ENCODE data around the gene PSMB10.

PSMB10 gene

DNA sequence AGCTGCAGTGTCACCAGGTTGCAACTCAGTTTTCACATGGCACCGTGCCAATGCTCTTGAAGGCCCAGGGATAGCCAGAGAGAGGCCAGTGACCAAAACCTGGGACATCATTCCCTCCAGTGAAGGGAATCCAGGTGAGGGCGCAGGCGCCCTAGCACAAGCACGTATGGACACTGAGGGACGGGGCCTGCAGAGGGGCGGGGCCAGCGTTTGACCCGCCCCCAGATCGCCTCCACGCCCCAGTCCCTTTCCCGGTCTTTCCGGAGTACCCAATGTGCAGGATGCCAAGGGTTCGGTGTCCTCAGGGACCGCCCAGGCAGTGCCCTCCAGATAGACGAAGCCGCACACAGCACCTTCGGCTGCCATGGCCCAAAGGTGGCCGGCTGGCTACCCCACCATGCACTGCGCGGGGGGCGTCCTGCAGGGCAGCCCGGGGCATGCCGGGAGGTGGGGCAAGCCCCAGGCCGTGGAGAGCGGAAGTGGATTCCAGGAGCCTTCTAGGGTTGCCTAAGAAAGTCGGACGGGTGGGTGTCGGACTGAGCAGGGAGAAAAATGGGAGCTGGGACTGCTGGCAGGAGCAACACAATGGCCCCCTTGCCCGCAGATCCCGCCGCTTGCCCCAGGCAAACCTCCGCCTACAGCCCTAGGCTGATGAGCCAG lies 27.1 kb upstream of the PSMB10 start:
- DNase-seq: no peak

DNA sequence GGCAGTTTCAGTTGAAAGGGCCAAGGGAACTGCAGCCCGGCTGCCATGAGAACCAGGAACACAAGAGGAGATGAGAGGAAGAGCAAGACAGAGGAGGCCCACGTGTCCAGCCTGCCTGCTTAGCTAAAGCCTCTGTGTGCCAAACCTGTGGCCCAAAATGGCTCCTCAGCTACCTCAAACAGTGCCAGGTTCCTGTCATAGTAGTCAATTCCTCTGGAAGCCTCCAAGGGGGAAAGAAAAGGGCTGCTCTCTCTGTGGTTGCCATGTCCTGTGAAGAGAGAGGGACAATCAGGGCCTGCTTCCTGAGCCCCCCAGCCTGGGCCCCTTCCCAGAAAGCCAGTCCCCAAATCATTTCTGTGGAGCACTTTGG lies 26.6 kb upstream of the PSMB10 start:
- DNase-seq: no peak

DNA sequence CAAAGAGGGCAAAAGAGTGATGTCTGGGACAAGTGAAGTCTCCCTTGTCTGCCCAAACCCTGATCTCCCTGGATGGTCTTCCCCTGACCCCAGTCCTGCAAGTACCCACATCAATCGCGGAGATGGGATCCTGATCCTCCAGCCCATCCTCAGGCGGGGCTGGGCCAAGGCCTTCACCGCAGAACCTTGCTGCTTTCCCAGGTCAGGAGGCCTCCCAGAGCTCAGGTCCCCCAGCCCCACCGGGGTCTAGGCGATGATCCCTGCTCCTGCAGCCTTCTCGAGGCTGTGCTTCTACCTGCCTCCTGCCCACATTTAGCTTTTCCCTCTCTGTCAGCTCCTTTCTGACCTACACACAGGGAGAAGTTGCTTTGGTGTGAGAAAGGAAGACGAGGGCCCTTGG lies 25.5 kb upstream of the PSMB10 start:
- DNase-seq: no peak

DNA sequence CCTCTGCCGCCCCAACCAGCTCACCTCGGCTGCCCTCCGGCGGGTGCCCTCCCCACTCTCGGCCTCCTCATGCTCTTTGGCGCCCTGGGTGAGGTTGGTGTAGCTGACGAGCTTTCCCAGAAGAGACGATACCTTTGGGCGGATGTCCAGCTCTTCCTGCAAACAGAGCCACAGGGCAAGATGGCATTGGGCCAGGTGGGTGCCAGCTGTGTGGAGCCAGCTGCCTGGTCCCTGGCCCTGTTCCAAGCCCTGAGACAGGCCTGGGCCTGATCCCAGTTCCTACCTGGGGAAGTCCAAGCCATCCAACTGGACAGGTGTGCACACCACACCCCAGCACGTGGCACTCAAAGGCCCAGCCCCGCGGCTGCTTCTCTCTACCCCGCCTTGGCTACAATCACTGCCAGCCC lies 24.9 kb upstream of the PSMB10 start:
- DNase-seq: no peak

DNA sequence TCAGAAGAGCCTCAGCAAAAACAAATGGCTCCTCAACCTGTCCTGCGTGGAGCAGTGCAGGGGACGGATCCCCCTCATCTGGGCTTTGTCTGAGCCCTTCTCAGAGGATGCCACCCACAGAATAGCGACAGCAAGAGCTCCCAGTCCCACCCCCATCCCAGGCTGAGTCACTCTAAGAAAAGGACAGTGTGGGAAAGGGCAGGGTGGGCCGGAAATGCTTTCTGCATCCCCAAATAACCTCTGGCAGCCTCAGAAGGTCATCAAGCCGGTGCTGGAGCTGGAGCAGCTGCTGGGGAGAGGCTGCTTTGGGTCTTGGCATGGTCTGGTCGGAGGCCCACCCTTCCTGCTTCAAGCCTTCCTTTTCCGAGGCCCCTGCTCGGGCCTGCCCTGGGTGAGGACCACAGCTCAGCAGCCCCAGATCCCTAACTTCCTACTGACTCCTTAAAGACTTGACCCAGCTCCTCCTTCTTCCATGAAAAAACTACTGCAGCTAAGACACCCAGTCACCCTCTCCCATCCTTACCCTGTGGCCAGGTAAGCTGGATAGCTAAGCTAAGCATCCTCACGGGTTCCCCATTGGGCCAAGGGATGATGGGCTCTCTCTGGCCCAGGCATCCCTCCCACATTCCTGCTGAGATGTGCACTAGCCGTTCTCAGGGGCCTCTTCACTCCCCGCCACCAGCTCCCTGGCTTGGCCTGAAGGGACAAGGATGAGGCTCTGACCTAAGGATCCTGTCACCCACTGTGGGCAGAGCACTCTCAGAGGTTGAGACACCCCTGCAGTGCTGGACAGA lies 23.1 kb upstream of the PSMB10 start:
- no peak for DNase-seq

DNA sequence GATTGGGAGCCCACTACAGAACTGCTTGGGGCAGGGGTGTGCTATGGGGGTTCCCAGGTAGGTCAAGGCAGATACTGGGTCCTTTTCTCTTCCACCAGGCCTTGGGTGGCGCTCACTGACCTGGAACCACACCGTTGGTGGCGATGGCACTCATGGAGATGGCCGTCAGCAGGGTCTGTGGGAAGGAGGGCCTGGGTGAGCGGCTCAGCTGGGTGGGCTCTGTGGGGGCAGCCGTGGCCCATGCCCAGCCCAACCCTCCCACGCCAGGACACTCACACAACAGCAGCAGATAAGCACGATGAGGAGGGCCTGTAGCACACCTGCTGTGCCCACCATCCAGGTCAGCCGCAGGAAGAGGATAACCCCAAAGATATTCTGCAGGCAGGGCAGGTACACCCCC lies 21.0 kb upstream of the PSMB10 start:
- no peak for DNase-seq

DNA sequence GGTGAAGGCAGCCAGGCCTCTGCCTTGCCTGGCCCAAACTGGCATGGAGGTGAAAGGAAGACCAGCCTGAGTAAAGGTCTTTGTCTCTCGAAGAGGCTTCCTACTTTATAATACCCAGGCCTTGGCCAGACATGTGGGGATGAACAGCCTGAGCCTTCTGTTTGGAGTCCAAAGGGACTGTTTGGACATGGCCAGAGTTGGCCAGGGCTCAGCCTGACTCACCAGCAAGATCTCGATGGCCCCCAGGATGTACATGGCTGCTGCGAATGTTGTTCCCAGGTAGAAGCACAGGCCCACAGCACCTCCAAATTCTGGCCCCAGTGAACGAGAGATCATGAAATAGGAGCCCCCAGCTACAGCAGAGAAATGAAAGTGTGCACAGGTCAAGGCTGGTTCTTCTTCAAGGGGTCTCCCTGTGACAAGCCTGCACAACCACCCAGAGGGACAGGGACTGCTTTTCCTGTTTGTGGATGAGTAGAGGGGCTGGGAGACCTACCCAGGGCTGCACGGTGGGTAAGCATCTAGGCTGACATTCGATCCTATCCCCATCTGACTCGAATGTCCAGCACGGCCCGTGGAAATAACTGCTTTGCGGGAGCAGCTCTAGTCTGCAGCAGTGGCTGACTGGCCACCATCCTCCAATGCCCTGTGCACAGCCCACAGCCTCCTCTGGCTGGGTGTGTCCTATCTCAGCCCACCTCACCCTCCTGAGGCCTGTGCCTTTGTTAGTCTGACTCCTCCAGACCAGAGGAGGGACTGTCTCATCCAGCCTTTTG lies 18.0 kb upstream of the PSMB10 start:
- no peak for DNase-seq

DNA sequence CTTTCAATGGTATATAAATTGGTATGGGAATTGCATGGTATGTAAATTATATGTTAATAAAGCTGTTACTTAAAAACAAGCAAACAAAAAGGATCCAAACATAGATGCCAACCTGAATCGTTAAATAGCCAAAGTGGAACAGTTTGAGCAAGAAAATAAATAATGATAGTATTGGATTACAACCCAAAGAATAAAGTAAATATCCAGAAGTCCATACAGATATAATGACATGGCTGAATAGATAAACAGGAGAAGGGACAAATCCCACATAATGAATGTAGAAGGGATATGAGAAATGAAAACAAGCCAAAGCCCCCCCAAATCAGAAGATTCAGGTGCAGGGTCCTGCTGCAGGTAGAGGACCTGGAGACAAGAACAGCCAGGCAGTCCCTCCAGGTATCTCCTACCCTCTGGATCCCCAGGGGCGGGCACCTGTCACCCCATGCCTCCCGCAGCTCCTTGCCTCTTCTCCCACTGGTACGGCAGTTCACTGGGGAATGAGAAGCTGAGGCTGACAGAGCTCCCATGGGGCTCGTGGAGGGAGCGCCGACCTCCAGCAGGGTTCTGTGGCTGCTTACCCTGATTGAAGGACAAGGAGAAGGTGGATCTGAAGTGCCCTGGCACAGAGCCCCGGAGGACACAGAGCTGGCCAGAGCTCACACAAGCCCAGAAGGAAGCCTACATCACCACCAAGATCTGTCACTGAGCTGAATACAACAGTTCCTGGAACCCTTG lies 17.2 kb upstream of the PSMB10 start:
- no peak for DNase-seq

DNA sequence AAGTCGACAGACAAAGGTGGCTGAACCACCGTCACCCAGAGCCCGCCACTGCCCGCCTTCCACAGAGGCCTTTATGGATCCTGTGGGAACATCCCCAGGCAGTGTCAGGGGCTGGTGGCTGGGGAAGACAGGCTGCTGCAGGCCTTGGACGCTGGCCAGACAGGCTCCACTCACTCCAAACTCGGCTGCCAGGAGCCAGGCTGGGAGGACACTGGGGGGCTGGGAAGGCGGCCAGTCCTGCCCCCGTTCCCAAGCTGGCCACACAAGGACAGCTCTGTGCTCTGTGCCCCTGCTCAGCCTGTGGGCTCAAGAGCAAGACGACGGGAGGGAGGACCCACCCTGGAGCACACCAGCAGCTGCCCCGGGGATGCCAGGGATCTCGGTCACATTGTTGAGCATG lies 14.8 kb upstream of the PSMB10 start:
- DNase-seq: no peak

DNA sequence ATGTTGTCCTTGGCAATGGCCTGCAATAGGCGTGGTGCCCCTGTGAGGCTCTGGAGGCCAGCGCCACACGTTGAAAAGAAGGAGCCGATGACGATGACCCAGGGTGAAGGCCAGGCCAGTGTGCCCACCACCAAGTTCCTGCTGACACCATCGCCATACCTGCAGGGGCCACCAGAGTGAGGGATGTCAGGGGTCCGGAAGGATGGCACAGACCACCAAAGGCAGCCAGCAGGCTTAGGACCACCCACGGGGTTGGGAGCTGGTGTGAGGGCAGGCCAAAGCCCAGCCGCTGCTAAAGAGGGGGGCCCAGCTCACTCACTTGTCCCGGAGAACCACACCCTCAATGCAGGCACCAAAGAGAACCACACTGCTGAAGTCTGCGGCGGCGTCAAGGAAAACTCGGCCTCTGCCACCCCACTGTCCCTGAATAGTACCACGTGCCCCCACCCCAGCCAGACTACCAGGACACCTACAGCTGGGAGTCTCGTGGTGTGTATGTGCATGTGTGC lies 13.7 kb upstream of the PSMB10 start:
- DNase-seq: no peak

DNA sequence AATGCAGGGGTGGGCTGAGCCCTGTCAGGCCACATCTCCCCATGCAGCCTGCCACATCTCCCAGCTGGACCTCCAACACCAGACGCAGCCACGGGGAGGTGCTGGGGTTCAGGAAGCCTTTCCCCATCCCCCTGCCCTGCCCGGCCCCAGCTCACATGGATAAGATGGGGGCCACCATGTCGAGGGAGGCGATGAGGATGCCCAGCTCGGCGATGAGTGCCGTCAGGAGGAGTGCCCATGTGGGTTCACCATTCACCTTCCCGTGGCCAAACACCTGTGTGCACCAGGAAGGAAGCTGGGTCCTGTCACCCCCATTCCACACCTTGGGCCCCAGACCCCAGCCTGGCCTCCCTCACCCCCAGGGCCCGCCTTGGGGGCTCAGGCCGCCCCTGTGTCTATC lies 13.0 kb upstream of the PSMB10 start:
- DNase-seq: no peak

DNA sequence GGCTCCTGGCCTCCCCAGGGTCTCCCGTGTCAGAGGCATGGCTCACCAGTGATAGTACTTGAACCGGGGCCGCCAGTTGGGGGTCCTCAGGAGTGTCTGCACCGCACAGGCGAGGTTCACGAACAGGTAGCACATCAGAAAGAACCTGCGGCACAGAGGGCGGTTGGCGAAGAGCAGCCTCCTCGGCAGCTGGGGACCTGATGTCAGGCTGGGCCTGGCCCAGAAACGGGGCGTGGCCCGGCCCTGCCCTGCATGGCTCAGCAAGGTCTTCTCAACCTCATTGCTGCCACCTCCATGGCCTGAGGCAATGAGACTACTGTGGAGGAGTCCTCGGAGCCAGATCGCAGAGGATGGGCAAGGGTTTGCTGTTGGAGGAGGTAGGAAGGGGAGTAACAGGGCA lies 11.4 kb upstream of the PSMB10 start:
- no peak for DNase-seq

DNA sequence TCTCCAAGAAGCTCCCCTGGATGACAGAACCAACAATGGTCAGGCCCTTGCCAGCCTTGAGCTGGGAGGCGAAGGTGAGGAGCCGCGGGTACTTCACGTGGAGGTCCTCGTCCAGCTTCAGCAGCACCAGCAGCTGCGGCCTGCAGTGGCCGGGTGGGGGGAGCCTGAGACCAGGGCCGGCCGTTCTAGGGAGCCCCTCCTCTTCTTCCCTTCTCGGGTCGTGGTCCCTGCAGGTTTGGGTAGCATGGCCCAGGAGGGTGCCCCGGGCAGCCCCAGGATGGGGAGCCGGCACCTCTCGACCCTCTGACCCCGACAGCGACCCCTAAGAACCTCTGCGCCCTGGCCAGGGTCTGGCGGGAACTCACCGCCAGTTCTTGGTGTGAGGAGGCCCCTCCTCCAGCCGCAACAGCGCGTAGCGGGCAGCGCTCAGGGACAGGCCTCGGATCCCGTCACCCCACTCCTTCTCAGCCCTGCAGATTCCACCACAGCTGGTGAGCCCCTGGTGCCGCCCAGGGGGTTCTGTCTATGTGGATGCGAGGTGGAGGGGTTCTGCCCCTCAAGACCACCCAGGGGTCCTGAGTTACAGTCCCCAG lies 10.4 kb upstream of the PSMB10 start:
- no peak for DNase-seq

DNA sequence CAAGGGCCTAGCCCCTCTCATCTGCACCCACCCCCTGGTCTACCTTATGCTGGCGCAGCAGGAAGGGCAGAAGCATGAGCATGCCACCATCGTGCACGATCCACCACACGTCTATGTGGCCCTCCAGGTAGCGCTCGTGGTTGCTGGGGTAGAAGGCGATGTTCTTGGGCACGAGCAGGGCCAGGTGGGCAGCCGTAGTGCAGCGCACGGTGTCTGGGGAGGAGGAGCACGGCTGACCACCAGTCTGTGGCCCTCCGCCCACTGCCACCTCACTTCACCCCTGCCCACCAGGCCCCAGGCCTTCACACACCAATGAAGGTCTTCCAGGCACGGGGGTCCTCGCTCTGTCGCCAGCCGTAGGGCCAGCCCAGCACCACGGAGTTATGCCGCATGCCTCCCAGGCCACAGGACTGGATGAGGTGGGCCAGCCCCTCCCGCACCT lies 9.5 kb upstream of the PSMB10 start:
- no peak for DNase-seq

DNA sequence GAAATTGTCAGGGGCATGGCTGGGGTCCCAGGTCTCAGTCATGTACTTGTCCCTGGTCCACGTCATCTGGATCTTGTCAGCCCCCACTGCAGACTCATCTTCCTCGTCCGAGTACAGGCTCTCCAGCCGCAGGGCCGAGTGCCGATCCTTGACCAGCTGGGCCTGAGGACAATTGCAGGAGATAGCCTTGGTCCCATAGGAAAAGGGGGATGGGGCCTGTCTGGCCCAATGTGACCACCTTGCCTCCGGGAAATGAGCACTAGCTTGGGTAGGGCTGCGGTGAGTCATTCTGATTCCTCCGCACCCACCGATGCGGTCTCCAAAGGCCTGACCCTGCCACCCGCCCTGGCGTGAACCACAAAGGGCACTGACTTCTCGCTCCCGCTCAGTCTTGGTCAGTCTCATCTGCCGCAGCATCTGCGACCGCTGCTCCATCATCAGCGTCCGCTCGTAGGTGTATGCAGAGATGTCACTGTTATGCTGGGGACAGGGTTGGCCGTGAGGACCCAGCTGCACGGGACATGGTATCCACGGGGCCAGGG lies 8.8 kb upstream of the PSMB10 start:
- no peak for DNase-seq

DNA sequence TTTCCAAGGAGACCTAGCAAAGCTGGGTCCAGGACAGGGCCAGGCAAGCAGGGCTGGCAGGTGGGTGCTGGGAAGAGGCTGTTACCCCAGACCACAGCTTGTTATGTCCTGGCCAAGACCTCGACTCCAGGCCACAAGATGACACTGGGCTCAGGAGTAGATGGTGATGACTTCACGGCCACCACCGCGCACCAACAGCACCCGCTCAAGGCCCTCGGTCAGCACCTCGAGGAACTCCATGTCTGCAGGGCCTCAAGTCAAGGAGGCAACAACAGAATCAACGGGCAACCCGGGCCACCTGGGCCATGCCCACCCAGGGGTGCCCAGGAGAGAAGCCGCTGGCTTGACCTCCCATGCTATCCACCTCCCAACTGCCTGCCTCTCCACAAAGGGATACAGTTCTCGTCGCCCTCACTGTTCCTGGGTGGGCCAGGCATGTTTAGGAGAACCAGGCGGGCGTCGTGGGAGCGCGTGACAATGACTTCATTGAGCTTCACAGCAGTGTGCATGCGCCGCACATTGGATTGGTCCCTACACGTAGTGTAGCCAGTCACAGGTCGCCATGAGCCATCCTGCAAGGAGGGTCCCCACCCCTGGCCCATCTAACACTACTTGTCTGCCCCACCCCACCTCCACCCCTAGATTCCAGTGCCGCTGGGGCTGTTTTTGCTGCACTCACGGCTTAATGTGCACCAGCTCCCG lies 8.2 kb upstream of the PSMB10 start:
- no peak for DNase-seq

DNA sequence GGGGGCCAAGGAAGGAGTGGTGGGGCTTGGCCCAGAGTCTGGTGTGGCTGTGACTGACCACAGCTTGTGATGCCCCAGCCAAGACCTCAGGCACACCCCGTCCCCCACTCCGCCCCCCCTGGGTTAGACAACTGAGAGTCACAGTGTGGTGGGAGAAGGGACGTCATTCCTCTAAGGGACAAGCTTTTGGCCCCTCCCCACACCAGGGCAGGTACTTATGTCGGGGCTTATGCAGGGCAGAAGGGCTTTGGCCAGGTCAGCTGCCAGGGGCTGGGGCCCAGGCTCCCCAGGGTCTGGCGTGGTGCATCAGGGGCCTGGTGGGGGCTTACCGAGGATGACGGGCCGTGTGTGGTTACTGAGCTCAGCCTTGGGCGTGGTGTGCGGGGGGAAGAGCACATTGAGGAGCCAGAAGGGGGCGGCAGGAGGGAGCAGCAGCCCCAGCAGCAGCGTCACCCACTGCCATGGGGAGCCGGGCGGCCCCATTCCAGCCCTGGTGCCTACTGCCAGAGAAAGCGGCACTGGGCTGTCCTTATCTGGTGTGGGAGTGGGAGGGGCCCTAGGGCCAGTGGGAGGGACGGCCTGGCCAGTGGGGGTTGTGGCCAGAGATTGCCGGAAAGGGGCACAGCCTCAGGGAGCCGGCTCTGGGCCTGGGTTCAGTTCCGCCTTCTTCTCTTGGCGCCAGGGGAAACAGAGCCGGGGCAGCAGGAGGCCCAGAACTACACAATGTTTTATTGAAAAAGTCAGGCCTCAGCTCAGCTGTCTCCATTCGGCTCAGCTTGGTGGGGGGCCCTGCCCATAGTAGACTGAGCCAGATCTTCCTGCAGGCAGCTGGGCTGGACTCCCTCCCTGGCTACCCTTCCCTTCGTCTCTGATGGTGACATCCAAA lies 7.2 kb upstream of the PSMB10 start, which contains the start of gene LCAT:
TSS of gene LCAT (minus strand) at position 502 of the 886 bp plus-strand sequence. CDS start at position 483, 19 bp downstream.
- DNase-seq: no peak

DNA sequence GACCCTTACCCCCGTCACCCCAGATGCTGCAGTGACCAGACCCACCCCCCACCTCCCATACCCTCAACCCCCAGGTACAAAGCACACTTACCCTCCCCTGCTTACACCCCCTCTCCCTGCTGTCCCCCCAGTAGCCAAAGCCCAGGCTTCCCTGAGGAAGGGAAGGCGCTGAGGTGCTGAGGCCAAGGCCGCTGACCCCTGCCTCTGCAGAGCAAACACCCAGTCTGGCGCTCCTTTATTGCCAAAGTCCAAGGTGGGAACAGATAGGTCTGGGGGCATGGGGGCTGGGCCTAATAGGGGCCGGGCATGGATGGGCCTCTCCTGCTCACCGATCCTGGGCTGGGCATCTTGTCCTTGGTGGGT lies 6.6 kb upstream of the PSMB10 start:
- DNase-seq: no peak

DNA sequence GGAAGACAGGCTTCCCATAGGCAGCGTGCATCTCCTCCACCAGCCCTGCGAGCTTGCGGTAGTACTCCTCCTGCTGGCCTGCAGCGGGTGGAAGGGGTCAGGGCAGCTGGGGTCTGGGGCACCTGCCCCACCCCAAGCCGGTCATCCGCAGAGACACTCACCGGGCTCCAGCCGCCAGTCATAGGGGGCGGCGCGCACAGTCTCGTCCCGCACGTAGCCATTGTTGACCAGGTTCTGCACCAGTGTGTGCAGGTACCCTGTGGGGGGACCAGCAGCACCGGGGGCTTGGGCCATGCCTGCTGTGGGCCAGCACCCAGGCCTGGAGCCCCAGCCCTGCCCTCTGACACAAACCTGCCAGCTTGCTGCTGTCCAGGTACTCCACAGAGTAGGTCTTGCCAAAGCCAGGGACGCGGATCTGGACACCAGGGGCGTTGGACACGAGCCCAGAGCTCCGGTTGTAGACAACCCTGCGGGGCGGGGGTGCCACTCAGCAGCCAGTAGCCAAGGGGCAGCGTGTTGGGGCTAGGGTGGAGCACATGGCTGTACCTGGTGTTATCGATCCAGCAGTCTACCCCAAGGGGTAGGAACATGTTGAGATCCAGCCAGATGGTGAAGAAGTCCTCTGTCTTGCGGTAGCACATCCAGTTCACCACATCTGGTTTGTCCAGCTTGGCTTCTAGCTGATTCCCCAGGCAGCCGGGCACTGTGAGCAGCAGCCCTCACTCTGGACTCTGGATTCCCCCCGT lies 6.0 kb upstream of the PSMB10 start:
- no peak for DNase-seq

DNA sequence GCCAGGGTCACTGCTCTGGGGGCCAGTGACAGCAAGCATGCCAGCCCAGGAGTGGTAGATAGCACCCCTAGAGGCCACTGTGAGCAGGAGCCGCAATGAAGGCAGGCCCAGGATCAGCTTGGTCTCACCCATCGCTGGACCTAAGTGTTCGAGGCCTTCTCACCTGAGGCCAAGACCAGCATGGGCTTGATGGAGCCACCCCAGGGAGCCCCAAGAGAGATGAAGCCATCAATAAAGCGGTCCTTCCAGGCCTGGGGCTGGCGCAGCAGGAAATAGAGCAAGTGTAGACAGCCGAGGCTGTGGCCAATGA lies 5.5 kb upstream of the PSMB10 start:
- peak in 2 of 6 experiments; percentile 7 to 16 for DNase-seq
